Astrocyte (in vitro differentiated cells and primary cell): ENCODE results near the gene TK2. TPM values are rescaled to one million over a fixed set of nuclear protein-coding genes. Genes with fewer than 3 reads are reported as not detected.

ENCODE experiments used
- DNase-seq: peaks from one replicate; pipeline ENCODE4 v3.0.0-alpha.2; 2010; ENCODE audit warnings: low read depth
- FAIRE-seq: peaks from 2 replicates; lab custom pipeline; 2011; peaks lifted over from hg19 to GRCh38; lab: Jason Lieb, UNC
- H2AFZ ChIP-seq: 2 replicates; pipeline ENCODE4 v1.6.0; 2012; ENCODE audit warnings: low read depth, low read length, inconsistent platforms
- H3K27ac ChIP-seq: 2 replicates; pipeline ENCODE4 v1.5.1; 2011; ENCODE audit warnings: low read depth, low read length, inconsistent platforms
- H3K27me3 ChIP-seq: 2 replicates; pipeline ENCODE4 v1.6.0; 2011; ENCODE audit warnings: low read length, inconsistent platforms; ENCODE audit not compliant: insufficient read depth
- H3K36me3 ChIP-seq: 2 replicates; pipeline ENCODE4 v1.5.1; 2011; ENCODE audit warnings: low read length, inconsistent platforms; ENCODE audit not compliant: insufficient read depth
- H3K4me1 ChIP-seq: 2 replicates; pipeline ENCODE4 v1.5.1; 2011; ENCODE audit warnings: low read length, inconsistent platforms; ENCODE audit not compliant: insufficient read depth
- H3K4me2 ChIP-seq: 2 replicates; pipeline ENCODE4 v1.6.0; 2012; ENCODE audit warnings: low read length, inconsistent platforms
- H3K4me3 ChIP-seq: 2 replicates; pipeline ENCODE4 v1.5.1; 2011; ENCODE audit warnings: low read depth, mild to moderate bottlenecking, low read length, inconsistent platforms; ENCODE audit not compliant: insufficient read depth
- H3K79me2 ChIP-seq: 2 replicates; pipeline ENCODE4 v1.6.0; 2012; ENCODE audit warnings: mild to moderate bottlenecking, low read length, inconsistent platforms; ENCODE audit not compliant: insufficient read depth
- H3K9ac ChIP-seq: 2 replicates; pipeline ENCODE4 v1.6.0; 2012; ENCODE audit warnings: mild to moderate bottlenecking, low read length, inconsistent platforms
- H3K9me3 ChIP-seq: 2 replicates; pipeline ENCODE4 v1.5.1; 2012; ENCODE audit warnings: low read depth, mild to moderate bottlenecking, low read length, inconsistent platforms; ENCODE audit not compliant: insufficient read depth
- H4K20me1 ChIP-seq: 2 replicates; pipeline ENCODE4 v1.6.0; 2012; ENCODE audit warnings: low read length, inconsistent platforms; ENCODE audit not compliant: insufficient read depth
- H3K27ac Mint-ChIP-seq: one replicate; pipeline ENCODE4 v1.8.0; 2021; ENCODE audit warnings: mild to moderate bottlenecking, mixed read lengths; ENCODE audit not compliant: unreplicated experiment
- H3K27me3 Mint-ChIP-seq: one replicate; pipeline ENCODE4 v1.8.0; 2021; ENCODE audit warnings: low read depth, mixed read lengths; ENCODE audit not compliant: unreplicated experiment
- H3K36me3 Mint-ChIP-seq: one replicate; pipeline ENCODE4 v1.8.0; 2021; ENCODE audit warnings: low read depth, mixed read lengths; ENCODE audit not compliant: unreplicated experiment
- H3K4me1 Mint-ChIP-seq: one replicate; pipeline ENCODE4 v1.8.0; 2021; ENCODE audit warnings: low read depth, mixed read lengths; ENCODE audit not compliant: unreplicated experiment
- H3K4me3 Mint-ChIP-seq: one replicate; pipeline ENCODE4 v1.8.0; 2021; ENCODE audit warnings: mild to moderate bottlenecking, moderate library complexity, mixed read lengths; ENCODE audit not compliant: unreplicated experiment
- H3K9me3 Mint-ChIP-seq: one replicate; pipeline ENCODE4 v1.8.0; 2021; ENCODE audit warnings: mild to moderate bottlenecking, mixed read lengths; ENCODE audit not compliant: unreplicated experiment
- CTCF ChIP-seq: IDR thresholded peaks from 2 replicates; pipeline ENCODE4 v1.5.1; 2011; ENCODE audit warnings: low read depth, mild to moderate bottlenecking, inconsistent platforms, low read length, moderate library complexity; ENCODE audit not compliant: insufficient read depth
- EZH2 ChIP-seq: IDR thresholded peaks from 2 replicates; pipeline ENCODE4 v1.6.1; 2012; ENCODE audit warnings: mild to moderate bottlenecking, low read length, inconsistent platforms; ENCODE audit not compliant: insufficient read depth
- total RNA-seq: library from RNA; stranded (reverse); gene quantifications from 2 replicates; pipeline ENCODE4 v1.2.1, GENCODE V29; 2021

The TK2 gene
- total RNA-seq, 1 donor from 2014 or later, result 12.4 TPM

DNA sequence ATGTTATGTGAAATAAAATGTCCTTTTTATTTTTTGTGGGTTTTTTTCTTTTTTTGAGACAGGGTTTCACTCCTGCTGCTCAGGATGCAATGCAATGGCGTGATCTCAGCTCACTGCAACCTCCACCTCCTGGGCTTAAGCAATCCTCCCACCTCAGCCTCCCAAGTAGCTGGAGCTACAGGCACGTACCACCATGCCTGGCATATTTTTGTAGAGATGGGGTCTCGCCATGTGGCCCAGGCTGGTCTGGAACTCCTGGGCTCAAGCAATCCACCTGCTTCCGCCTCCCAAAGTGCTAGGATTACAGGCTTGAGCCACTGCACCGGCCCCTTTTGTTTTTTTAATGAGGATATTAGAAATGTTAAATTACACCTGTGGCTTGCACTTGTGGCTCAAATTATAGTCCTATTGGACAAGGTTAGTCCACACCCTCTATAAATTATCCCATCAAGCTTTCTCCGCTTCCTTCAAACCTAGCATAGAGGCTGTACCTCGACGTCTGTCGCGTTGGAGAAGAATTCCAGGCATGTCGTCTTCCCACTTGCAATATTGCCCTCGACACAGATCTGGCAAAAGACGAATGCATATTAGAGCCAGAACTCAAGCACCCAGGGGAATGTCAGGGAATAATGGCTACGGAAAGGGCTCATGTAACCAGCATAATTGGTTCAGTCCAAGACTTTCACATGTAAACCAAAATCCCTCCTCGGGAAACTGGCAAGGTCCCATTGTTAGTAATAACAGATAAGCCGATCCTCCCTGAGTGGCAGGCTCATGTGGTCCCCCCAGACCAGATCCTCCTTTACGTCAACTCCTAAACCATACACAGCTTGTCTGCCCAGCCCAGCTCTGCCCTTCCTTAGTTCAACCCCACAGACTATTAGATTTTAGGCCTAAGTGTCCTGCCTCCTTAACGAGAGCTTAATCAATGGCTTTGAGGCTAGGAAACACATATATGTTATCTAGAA is 8.2 kb downstream of the TK2 start:
- Histone ChIP-seq H3K9ac (no peak overlapping the region), H3K9me3 (no peaks in the 10 kb centered on the region), H3K4me1 (peaks cover 5% of the 10 kb centered on the region), H3K36me3 (no peaks in the 10 kb centered on the region), H2AFZ (no peak overlapping the region), H3K27ac (no peak overlapping the region), H3K4me2 (no peak overlapping the region), H3K27me3 (no peaks in the 10 kb centered on the region), H4K20me1 (no peaks in the 10 kb centered on the region), H3K79me2 (no peaks in the 10 kb centered on the region), H3K4me3 (no peak overlapping the region)
- TF ChIP-seq EZH2 (no peak), CTCF (no peak)
- Mint-ChIP-seq H3K9me3 (peaks cover 1% of the 10 kb centered on the region), H3K27ac (no peak overlapping the region), H3K36me3 (peaks cover 22% of the 10 kb centered on the region), H3K4me3 (no peak overlapping the region), H3K4me1 (peaks cover 11% of the 10 kb centered on the region), H3K27me3 (peaks cover 7% of the 10 kb centered on the region)
- no peak for FAIRE-seq
- DNase-seq, result no peak

DNA sequence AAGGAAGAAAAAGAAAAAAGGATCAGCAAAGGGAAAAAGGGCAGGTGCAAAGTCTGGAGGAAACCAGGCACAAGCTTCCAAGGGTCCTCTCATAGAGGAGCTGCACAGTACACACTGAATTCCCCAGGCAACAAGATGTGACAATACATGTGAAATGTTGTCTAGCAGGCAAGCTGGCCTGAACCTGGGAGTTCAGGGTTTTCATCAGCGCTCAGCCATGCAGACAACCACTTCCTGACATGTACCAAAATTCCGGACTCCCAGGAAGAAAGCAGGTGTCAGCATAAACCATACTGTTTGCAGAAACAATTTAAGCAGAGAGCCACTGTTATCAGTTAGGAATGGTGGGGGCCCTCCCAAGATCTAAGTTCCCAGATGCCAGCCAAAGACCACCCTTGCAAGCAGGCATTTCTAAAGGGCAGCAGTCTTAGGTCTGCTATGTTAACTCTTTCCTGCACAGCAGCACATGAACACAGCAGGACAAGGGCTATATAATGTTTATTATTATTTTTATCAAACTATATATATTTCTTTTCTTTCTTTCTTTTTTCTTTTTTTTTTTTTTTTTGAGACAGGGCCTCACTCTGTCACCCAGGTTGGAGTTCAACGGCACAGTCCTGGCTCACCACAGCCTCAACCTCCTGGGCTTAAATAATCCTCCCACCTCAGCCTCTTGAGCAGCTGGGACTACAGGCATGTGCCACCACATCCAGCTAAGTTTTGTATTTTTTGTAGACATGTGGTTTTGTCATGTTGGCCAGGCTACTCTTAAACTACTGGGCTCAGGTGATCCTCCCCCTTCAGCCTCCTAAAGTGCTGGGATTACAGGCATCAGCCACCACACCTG is 10.1 kb downstream of the TK2 start:
- no peaks in the 10 kb centered on the region for H4K20me1 ChIP-seq
- no peak overlapping the region for H3K27ac ChIP-seq
- H2AFZ ChIP-seq, result no peak overlapping the region
- no peak overlapping the region for H3K9ac ChIP-seq
- no peak overlapping the region for H3K4me3 ChIP-seq
- H3K9me3 ChIP-seq, result no peaks in the 10 kb centered on the region
- no peaks in the 10 kb centered on the region for H3K79me2 ChIP-seq
- H3K4me1 ChIP-seq, result peaks cover 5% of the 10 kb centered on the region
- no peak for TF ChIP-seq EZH2
- no peak for TF ChIP-seq CTCF
- peaks cover 1% of the 10 kb centered on the region for H3K9me3 Mint-ChIP-seq
- no peak overlapping the region for H3K27ac Mint-ChIP-seq
- no peaks in the 10 kb centered on the region for H3K27me3 ChIP-seq
- peaks cover 5% of the 10 kb centered on the region for H3K36me3 ChIP-seq
- H3K4me3 Mint-ChIP-seq, result no peak overlapping the region
- H3K4me2 ChIP-seq, result no peak overlapping the region
- DNase-seq (peak; percentile 70), FAIRE-seq (no peak)
- H3K36me3 Mint-ChIP-seq, result peaks cover 19% of the 10 kb centered on the region
- H3K4me1 Mint-ChIP-seq, result peaks cover 11% of the 10 kb centered on the region
- H3K27me3 Mint-ChIP-seq, result peaks cover 7% of the 10 kb centered on the region
